NOMO-1 (cell line): ENCODE measurements around the gene PBX4.

Experiments
- DNase-seq, 2 experiments: peaks; one replicate each; lab custom pipeline; 2025; ENCODE audit not compliant: unreplicated experiment in 2 of 2; lab: John Stamatoyannopoulos, UW

The PBX4 gene

GRCh38 chr19:19592690-19593089 lies 25.8 kb downstream of the PBX4 start:
- DNase-seq: no peak

GRCh38 chr19:19591133-19591825 lies 27.2 kb downstream of the PBX4 start:
- DNase-seq: no peak

- no peak for DNase-seq
Measured at GRCh38 chr19:19588546-19588945, 29.9 kb downstream of the PBX4 start.

GRCh38 chr19:19587771-19588170 lies 30.7 kb downstream of the PBX4 start:
- DNase-seq: no peak

GRCh38 chr19:19584356-19584755 lies 34.1 kb downstream of the PBX4 start:
- DNase-seq: no peak

- no peak for DNase-seq
Measured at GRCh38 chr19:19582471-19582870, 36.0 kb downstream of the PBX4 start.

GRCh38 chr19:19581391-19581790 lies 37.1 kb downstream of the PBX4 start:
- no peak for DNase-seq

GRCh38 chr19:19580418-19580817 lies 38.1 kb downstream of the PBX4 start:
- no peak for DNase-seq

- DNase-seq: no peak
Measured at GRCh38 chr19:19579533-19580361, 38.7 kb downstream of the PBX4 start.

GRCh38 chr19:19578252-19578651 lies 40.2 kb downstream of the PBX4 start:
- no peak for DNase-seq

- no peak for DNase-seq
Measured at GRCh38 chr19:19575411-19575810, 43.1 kb downstream of the PBX4 start.

- no peak for DNase-seq
Measured at GRCh38 chr19:19571071-19571786, 47.3 kb downstream of the PBX4 start.

- no peak for DNase-seq
Measured at GRCh38 chr19:19570571-19570970, 47.9 kb downstream of the PBX4 start.

- no peak for DNase-seq
Measured at GRCh38 chr19:19568802-19569756, 49.4 kb downstream of the PBX4 start.

GRCh38 chr19:19567391-19567790 lies 51.1 kb downstream of the PBX4 start:
- DNase-seq: no peak

- no peak for DNase-seq
Measured at GRCh38 chr19:19566306-19566705, 52.2 kb downstream of the PBX4 start.

- DNase-seq: no peak
Measured at GRCh38 chr19:19563348-19563848, 55.1 kb downstream of the PBX4 start.

GRCh38 chr19:19562665-19563347 lies 55.7 kb downstream of the PBX4 start:
- DNase-seq: no peak

- no peak for DNase-seq
Measured at GRCh38 chr19:19561946-19562664, 56.4 kb downstream of the PBX4 start.
